Panc1 (cell line): ENCODE data around the gene ST6GALNAC6. TPM values are rescaled to one million over a fixed set of nuclear protein-coding genes. Genes with fewer than 3 reads are reported as not detected.
"Not testable (repeated sequence)": the region's sequence is repeated elsewhere in the genome, so short reads cannot be mapped to it uniquely, and the experiment has no call there.

Source experiments
- ATAC-seq: fragments of 200-7000 bp; cut with Tn5 transposase; 2 replicates; pipeline ENCODE4 v1.9.1; 2020; ENCODE audit warnings: mild to moderate bottlenecking, moderate library complexity
- BruUV-seq: library from RNA; stranded (reverse); fragments of 400-500 nt; replicated peaks from 2 replicates; lab custom pipeline; 2021; lab: Mats Ljungman, UMichigan
- CTCF ChIA-PET: fragments of 300-600 bp; sonication (Branson Sonifier 250); formaldehyde crosslinking; loops from one replicate; lab custom pipeline; 2022; ENCODE audit warnings: antibody characterized with exemption; lab: Charles Lee
- POLR2A ChIA-PET: fragments of 300-600 bp; sonication (Branson Sonifier 250); formaldehyde crosslinking; loops from one replicate; lab custom pipeline; 2022; ENCODE audit warnings: antibody characterized with exemption; lab: Charles Lee
- DNase-seq: peaks from one replicate; pipeline ENCODE4 v3.0.0-alpha.2; 2010; ENCODE audit warnings: low read depth, low spot score
- H3K27ac ChIP-seq: 2 replicates; pipeline ENCODE4 v1.5.1; 2011; ENCODE audit warnings: mild to moderate bottlenecking, low read length, inconsistent platforms
- H3K27me3 ChIP-seq: fragments of 200-500 bp; sonication (Bioruptor generic); 2 replicates; pipeline ENCODE4 v1.6.0; 2014; ENCODE audit warnings: low read length, inconsistent platforms; ENCODE audit not compliant: control insufficient read depth, insufficient read depth
- H3K36me3 ChIP-seq: fragments of 200-500 bp; sonication (Bioruptor generic); 2 replicates; pipeline ENCODE4 v1.5.1; 2014; ENCODE audit warnings: inconsistent platforms, mild to moderate bottlenecking, low read length, moderate library complexity; ENCODE audit not compliant: control insufficient read depth, insufficient read depth
- H3K4me1 ChIP-seq: 2 replicates; pipeline ENCODE4 v1.5.1; 2011; ENCODE audit warnings: inconsistent platforms, mild to moderate bottlenecking, low read length, moderate library complexity; ENCODE audit not compliant: control insufficient read depth, insufficient read depth
- H3K4me3 ChIP-seq, 2 experiments: 2 replicates each; pipeline ENCODE4 v1.5.1; 2011 to 2012; ENCODE audit warnings: low read depth in 2 of 2, low read length in 2 of 2, mild to moderate bottlenecking in 2 of 2, inconsistent platforms in 1 of 2, moderate library complexity in 1 of 2
- H3K9me3 ChIP-seq: fragments of 200-500 bp; sonication (Bioruptor generic); 2 replicates; pipeline ENCODE4 v1.5.1; 2014; ENCODE audit warnings: low read depth, mild to moderate bottlenecking, inconsistent platforms, low read length, moderate library complexity; ENCODE audit not compliant: control insufficient read depth, insufficient read depth
- POLR2AphosphoS5 ChIP-seq: IDR thresholded peaks from 2 replicates; pipeline ENCODE4 v1.6.1; 2012; ENCODE audit warnings: mild to moderate bottlenecking, low read depth, low read length, moderate library complexity
- SIN3A ChIP-seq: IDR thresholded peaks from 2 replicates; pipeline ENCODE4 v1.6.1; 2012; ENCODE audit warnings: low read depth, mild to moderate bottlenecking, low read length, moderate library complexity, borderline replicate concordance; ENCODE audit not compliant: insufficient read depth
- TCF7L2 ChIP-seq: IDR thresholded peaks from 2 replicates; pipeline ENCODE4 v1.6.1; 2011; ENCODE audit warnings: mild to moderate bottlenecking, low read depth, low read length, inconsistent platforms
- in situ Hi-C: cut with HindIII; loops from 2 replicates; pipeline ENCODE4 v1.10.0; 2016; ENCODE audit warnings: low sequenced_read_pairs, low pct_unique_long_range_greater_than_20kb
- intact Hi-C: fragments of 100-400 bp; cut with micrococcal nuclease; formaldehyde crosslinking; loops from one replicate; pipeline ENCODE4 v1.10.0; 2022; ENCODE audit not compliant: unreplicated experiment
- total RNA-seq: library from RNA; stranded (reverse); gene quantifications from one replicate; pipeline ENCODE4 v1.2.1, GENCODE V29; 2021; ENCODE audit not compliant: unreplicated experiment
- TF ChIP-seq, protein P1 (sequence below): fragments of 450-650 bp; IDR thresholded peaks from 2 replicates; pipeline ENCODE4 v1.5.1; 2017; ENCODE audit warnings: mild to moderate bottlenecking
- TF ChIP-seq, protein P2 (sequence below), 2 experiments: IDR thresholded peaks; 2 replicates each; pipeline ENCODE4 v1.6.1; 2011 to 2012; ENCODE audit warnings: low read depth in 2 of 2, control low read depth in 1 of 2, low read length in 1 of 2, mild to moderate bottlenecking in 1 of 2, moderate library complexity in 1 of 2; ENCODE audit not compliant: insufficient read depth in 1 of 2

The ST6GALNAC6 gene
- total RNA-seq, 1 experiment from 2014 or later: 50.2 TPM

DNA sequence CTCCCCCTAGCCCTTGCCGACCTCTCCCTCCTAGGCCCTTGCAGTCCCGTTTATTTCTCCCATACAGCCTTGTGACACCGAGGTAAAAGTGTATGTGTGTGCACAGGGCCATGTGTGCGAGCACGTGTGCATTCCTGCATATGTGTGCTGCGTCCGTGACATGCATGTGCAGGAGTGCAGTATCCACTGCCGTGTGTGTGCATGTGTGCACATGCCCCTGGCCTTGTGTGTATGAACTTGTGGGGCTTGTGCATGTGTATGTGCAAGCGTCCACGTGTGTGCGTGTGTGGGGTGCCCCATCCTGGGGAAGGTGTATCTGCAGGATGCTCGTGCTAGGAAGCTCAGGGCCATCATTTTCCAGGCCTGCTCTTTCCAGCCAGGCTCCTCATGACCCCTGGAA lies 28.5 kb downstream of the ST6GALNAC6 start:
- H3K27me3 ChIP-seq: no peaks in the 10 kb centered on the region
- H3K4me3 ChIP-seq: no peak overlapping the region
- in situ Hi-C loops (no loop called here), intact Hi-C loops (loop anchor here (10.0 kb wide), 1 partner anchor 66 kb away; the partner anchor contains the start of gene FPGS)
- no peaks in the 10 kb centered on the region for H3K9me3 ChIP-seq
- no peak overlapping the region for H3K27ac ChIP-seq
- H3K36me3 ChIP-seq: no peaks in the 10 kb centered on the region
- DNase-seq: no peak
- no peak for ATAC-seq
- ChIA-PET CTCF (interaction anchor here (0.5 kb wide), 1 partner anchor 11 kb away, joined by 3 read pairs; no protein-coding TSS in a partner anchor), POLR2A (no interaction called here)
- BruUV-seq: no TSS peak
- peaks cover 15% of the 10 kb centered on the region; the same call in 1 of the 2 replicates for H3K4me1 ChIP-seq
- TF ChIP-seq TCF7L2 (no peak), SIN3A (no peak), POLR2AphosphoS5 (no peak)
- TF ChIP-seq, protein P1, sequence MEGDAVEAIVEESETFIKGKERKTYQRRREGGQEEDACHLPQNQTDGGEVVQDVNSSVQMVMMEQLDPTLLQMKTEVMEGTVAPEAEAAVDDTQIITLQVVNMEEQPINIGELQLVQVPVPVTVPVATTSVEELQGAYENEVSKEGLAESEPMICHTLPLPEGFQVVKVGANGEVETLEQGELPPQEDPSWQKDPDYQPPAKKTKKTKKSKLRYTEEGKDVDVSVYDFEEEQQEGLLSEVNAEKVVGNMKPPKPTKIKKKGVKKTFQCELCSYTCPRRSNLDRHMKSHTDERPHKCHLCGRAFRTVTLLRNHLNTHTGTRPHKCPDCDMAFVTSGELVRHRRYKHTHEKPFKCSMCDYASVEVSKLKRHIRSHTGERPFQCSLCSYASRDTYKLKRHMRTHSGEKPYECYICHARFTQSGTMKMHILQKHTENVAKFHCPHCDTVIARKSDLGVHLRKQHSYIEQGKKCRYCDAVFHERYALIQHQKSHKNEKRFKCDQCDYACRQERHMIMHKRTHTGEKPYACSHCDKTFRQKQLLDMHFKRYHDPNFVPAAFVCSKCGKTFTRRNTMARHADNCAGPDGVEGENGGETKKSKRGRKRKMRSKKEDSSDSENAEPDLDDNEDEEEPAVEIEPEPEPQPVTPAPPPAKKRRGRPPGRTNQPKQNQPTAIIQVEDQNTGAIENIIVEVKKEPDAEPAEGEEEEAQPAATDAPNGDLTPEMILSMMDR: no peak
- TF ChIP-seq, protein P2, sequence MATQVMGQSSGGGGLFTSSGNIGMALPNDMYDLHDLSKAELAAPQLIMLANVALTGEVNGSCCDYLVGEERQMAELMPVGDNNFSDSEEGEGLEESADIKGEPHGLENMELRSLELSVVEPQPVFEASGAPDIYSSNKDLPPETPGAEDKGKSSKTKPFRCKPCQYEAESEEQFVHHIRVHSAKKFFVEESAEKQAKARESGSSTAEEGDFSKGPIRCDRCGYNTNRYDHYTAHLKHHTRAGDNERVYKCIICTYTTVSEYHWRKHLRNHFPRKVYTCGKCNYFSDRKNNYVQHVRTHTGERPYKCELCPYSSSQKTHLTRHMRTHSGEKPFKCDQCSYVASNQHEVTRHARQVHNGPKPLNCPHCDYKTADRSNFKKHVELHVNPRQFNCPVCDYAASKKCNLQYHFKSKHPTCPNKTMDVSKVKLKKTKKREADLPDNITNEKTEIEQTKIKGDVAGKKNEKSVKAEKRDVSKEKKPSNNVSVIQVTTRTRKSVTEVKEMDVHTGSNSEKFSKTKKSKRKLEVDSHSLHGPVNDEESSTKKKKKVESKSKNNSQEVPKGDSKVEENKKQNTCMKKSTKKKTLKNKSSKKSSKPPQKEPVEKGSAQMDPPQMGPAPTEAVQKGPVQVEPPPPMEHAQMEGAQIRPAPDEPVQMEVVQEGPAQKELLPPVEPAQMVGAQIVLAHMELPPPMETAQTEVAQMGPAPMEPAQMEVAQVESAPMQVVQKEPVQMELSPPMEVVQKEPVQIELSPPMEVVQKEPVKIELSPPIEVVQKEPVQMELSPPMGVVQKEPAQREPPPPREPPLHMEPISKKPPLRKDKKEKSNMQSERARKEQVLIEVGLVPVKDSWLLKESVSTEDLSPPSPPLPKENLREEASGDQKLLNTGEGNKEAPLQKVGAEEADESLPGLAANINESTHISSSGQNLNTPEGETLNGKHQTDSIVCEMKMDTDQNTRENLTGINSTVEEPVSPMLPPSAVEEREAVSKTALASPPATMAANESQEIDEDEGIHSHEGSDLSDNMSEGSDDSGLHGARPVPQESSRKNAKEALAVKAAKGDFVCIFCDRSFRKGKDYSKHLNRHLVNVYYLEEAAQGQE (IDR thresholded peaks at IDR 0.05; ENCODE audit: insufficient read depth in 1 of 2, low read depth in 2 of 2, low read length in 1 of 2): no peak

DNA sequence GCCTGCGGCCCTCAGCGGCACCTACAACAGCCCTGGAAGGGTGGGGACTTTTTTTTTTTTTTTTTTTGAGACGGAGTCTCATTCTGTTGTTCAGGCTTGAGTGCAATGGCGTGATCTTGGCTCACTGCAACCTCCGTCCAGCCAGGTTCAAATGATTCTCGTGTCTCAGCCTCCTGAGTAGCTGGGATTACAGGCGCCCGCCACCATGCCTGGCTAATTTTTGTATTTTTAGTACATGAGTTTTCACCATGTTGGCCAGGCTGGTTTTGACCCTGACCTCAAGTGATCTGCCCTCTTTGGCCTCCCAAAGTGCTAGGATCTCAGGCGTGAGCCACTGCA lies 29.3 kb downstream of the ST6GALNAC6 start:
- H3K9me3 ChIP-seq, H3K27me3 ChIP-seq, H3K4me3 ChIP-seq, DNase-seq, H3K36me3 ChIP-seq, H3K27ac ChIP-seq, BruUV-seq, in situ Hi-C loops: not testable (repeated sequence)
- ChIA-PET CTCF (interaction anchor here (0.5 to 1.8 kb wide), 6 partner anchors 15 to 337 kb away, joined by 3 to 14 read pairs (median 6); partner anchors contain the start of gene TOR2A), POLR2A (interaction anchor here (0.7 to 0.8 kb wide), 3 partner anchors 107 to 419 kb away, joined by 12 to 14 read pairs (median 13); no protein-coding TSS in a partner anchor)
- intact Hi-C loops: loop anchor here (10.0 kb wide), 1 partner anchor 65 kb away; the partner anchor contains the start of gene FPGS
- peaks cover 13% of the 10 kb centered on the region; the same call in 1 of the 2 replicates for H3K4me1 ChIP-seq
- 0 out of 2 replicates have a peak, but pooled peaks have one; percentile 5 for ATAC-seq
